ENCODE measurements around the gene GSE1. TPM values are rescaled to one million over a fixed set of nuclear protein-coding genes. Genes with fewer than 3 reads are reported as not detected.

Gene GSE1
- total and polyA plus RNA-seq, 2 donors from 2014 or later, result 9.5 to 92.8 TPM

GRCh38 chr16:85674828-85675227, 61.7 kb downstream of the GSE1 start:
- intact Hi-C loops (cut with DNase I), result no loop called here
- Histone ChIP-seq H3K4me3 (ENCODE audit: low read length in 3 of 3) (no peak overlapping the region), H3K9me3 (ENCODE audit: control insufficient read depth in 2 of 3, insufficient read depth in 1 of 3, low read length in 3 of 3) (no peaks in the 10 kb centered on the region), H3K27me3 (ENCODE audit: control insufficient read depth, insufficient read depth, low read length) (no peaks in the 10 kb centered on the region), H3K9ac (ENCODE audit: low read length in 3 of 3) (no peak overlapping the region), H3K36me3 (ENCODE audit: control insufficient read depth in 2 of 3, insufficient read depth in 3 of 3, low read length in 3 of 3) (peaks cover 4 to 40% (median 13%) of the 10 kb centered on the region in 3 donors), H3K27ac (ENCODE audit: low read depth in 2 of 2, low read length in 2 of 2) (no peak overlapping the region), H3K4me1 (ENCODE audit: control insufficient read depth in 2 of 3, insufficient read depth in 2 of 3, low read depth in 1 of 3, low read length in 3 of 3) (peaks cover 0 to 9% (median 2%) of the 10 kb centered on the region in 3 donors)
- no peak for DNase-seq
- no peak for FAIRE-seq
- no peak for TF ChIP-seq CTCF (IDR thresholded peaks at IDR 0.05; ENCODE audit: borderline replicate concordance, extremely low read depth, insufficient read depth)

- Histone ChIP-seq H3K27ac (ENCODE audit: low read depth in 2 of 2, low read length in 2 of 2) (no peak overlapping the region), H3K36me3 (ENCODE audit: control insufficient read depth in 2 of 3, insufficient read depth in 3 of 3, low read length in 3 of 3) (peaks cover 4 to 37% (median 11%) of the 10 kb centered on the region in 3 donors), H3K4me1 (ENCODE audit: control insufficient read depth in 2 of 3, insufficient read depth in 2 of 3, low read depth in 1 of 3, low read length in 3 of 3) (peaks cover 0 to 9% (median 2%) of the 10 kb centered on the region in 3 donors), H3K9me3 (ENCODE audit: control insufficient read depth in 2 of 3, insufficient read depth in 1 of 3, low read length in 3 of 3) (no peaks in the 10 kb centered on the region), H3K9ac (ENCODE audit: low read length in 3 of 3) (no peak overlapping the region), H3K4me3 (ENCODE audit: low read length in 3 of 3) (no peak overlapping the region), H3K27me3 (ENCODE audit: control insufficient read depth, insufficient read depth, low read length) (no peaks in the 10 kb centered on the region)
- DNase-seq, result no peak
- intact Hi-C loops (cut with DNase I), result no loop called here
- TF ChIP-seq CTCF (IDR thresholded peaks at IDR 0.05; ENCODE audit: borderline replicate concordance, extremely low read depth, insufficient read depth), result peak; percentile 7
- no peak for FAIRE-seq
These were observed 62.2 kb downstream of the GSE1 start for GRCh38 chr16:85675251-85675874.

- Histone ChIP-seq H3K9ac (ENCODE audit: low read length in 3 of 3) (no peak overlapping the region), H3K4me3 (ENCODE audit: low read length in 3 of 3) (no peak overlapping the region), H3K4me1 (ENCODE audit: control insufficient read depth in 2 of 3, insufficient read depth in 2 of 3, low read depth in 1 of 3, low read length in 3 of 3) (peaks cover 0 to 9% (median 7%) of the 10 kb centered on the region in 3 donors), H3K27me3 (ENCODE audit: control insufficient read depth, insufficient read depth, low read length) (no peaks in the 10 kb centered on the region), H3K27ac (ENCODE audit: low read depth in 2 of 2, low read length in 2 of 2) (no peak overlapping the region), H3K36me3 (ENCODE audit: control insufficient read depth in 2 of 3, insufficient read depth in 3 of 3, low read length in 3 of 3) (peaks cover 6 to 27% (median 10%) of the 10 kb centered on the region in 3 donors), H3K9me3 (ENCODE audit: control insufficient read depth in 2 of 3, insufficient read depth in 1 of 3, low read length in 3 of 3) (no peaks in the 10 kb centered on the region)
- intact Hi-C loops (cut with DNase I), result no loop called here
- peak in 1 of 5 donors; percentile 44 for DNase-seq
- no peak for FAIRE-seq
- no peak for TF ChIP-seq CTCF (IDR thresholded peaks at IDR 0.05; ENCODE audit: borderline replicate concordance, extremely low read depth, insufficient read depth)
These were observed 63.3 kb downstream of the GSE1 start for GRCh38 chr16:85676466-85676865.

All from kidney (tissue), 14 donors.